ENCODE measurements around the gene ANO7. TPM values are rescaled to one million over a fixed set of nuclear protein-coding genes. Genes with fewer than 3 reads are reported as not detected.
"Not testable (repeated sequence)": the region's sequence is repeated elsewhere in the genome, so short reads cannot be mapped to it uniquely, and the experiment has no call there.

Gene ANO7
- polyA plus RNA-seq, 6 donors from 2014 or later = not detected

- H3K4me3 Mint-ChIP-seq = no peak overlapping the region
- peaks cover 0 to 3% (median 0%) of the 10 kb centered on the region in 3 donors for H3K4me1 Mint-ChIP-seq
Observed at GRCh38 chr2:241189093-241189855, 797 bp downstream of the ANO7 start.

GRCh38 chr2:241189856-241190201 is 1.4 kb downstream of the ANO7 start:
- DNase-seq (no peak), ATAC-seq (ENCODE audit: low read depth in 2 of 2) (no peak)
- H3K4me3 Mint-ChIP-seq = no peak overlapping the region
- no peaks in the 10 kb centered on the region for H3K27me3 Mint-ChIP-seq
- H3K36me3 Mint-ChIP-seq = no peaks in the 10 kb centered on the region
- peak overlapping the region in 1 of 6 donors; percentile 56 for H3K27ac Mint-ChIP-seq
- no peaks in the 10 kb centered on the region for H3K9me3 Mint-ChIP-seq
- H3K4me1 Mint-ChIP-seq = peaks cover 0 to 3% (median 0%) of the 10 kb centered on the region in 3 donors

More at GRCh38 chr2:241189093-241189855, 797 bp downstream of the ANO7 start:
- ATAC-seq (ENCODE audit: low read depth in 2 of 2) (no peak), DNase-seq (no peak)
- no peaks in the 10 kb centered on the region for H3K27me3 Mint-ChIP-seq
- peak overlapping the region in 1 of 6 donors; percentile 70 for H3K27ac Mint-ChIP-seq
- H3K36me3 Mint-ChIP-seq = no peaks in the 10 kb centered on the region
- no peaks in the 10 kb centered on the region for H3K9me3 Mint-ChIP-seq

GRCh38 chr2:241190291-241190981 is 2.0 kb downstream of the ANO7 start:
- no peaks in the 10 kb centered on the region for H3K9me3 Mint-ChIP-seq
- H3K4me3 Mint-ChIP-seq = no peak overlapping the region
- DNase-seq = no peak
- H3K36me3 Mint-ChIP-seq = no peaks in the 10 kb centered on the region
- H3K4me1 Mint-ChIP-seq = peaks cover 0 to 3% (median 0%) of the 10 kb centered on the region in 3 donors
- no peaks in the 10 kb centered on the region for H3K27me3 Mint-ChIP-seq
- ATAC-seq (ENCODE audit: low read depth in 2 of 2) = no peak
- H3K27ac Mint-ChIP-seq = no peak overlapping the region

- no peaks in the 10 kb centered on the region for H3K9me3 Mint-ChIP-seq
- H3K4me1 Mint-ChIP-seq = peaks cover 0 to 3% (median 0%) of the 10 kb centered on the region in 3 donors
- no peak overlapping the region for H3K4me3 Mint-ChIP-seq
- no peaks in the 10 kb centered on the region for H3K36me3 Mint-ChIP-seq
- ATAC-seq (ENCODE audit: low read depth in 2 of 2) (no peak), DNase-seq (no peak)
- no peak overlapping the region for H3K27ac Mint-ChIP-seq
- no peaks in the 10 kb centered on the region for H3K27me3 Mint-ChIP-seq
Observed at GRCh38 chr2:241191081-241191480, 2.6 kb downstream of the ANO7 start.

- no peaks in the 10 kb centered on the region for H3K27me3 Mint-ChIP-seq
- ATAC-seq (ENCODE audit: low read depth in 2 of 2) = no peak
- H3K4me1 Mint-ChIP-seq = no peaks in the 10 kb centered on the region
- DNase-seq = no peak
- no peaks in the 10 kb centered on the region for H3K9me3 Mint-ChIP-seq
- no peaks in the 10 kb centered on the region for H3K36me3 Mint-ChIP-seq
- H3K27ac Mint-ChIP-seq = no peak overlapping the region
- H3K4me3 Mint-ChIP-seq = no peak overlapping the region
Observed at GRCh38 chr2:241193271-241193670, 4.8 kb downstream of the ANO7 start.

- Mint-ChIP-seq H3K36me3 (no peaks in the 10 kb centered on the region), H3K9me3 (no peaks in the 10 kb centered on the region), H3K4me3 (no peak overlapping the region), H3K27me3 (no peaks in the 10 kb centered on the region), H3K27ac (no peak overlapping the region), H3K4me1 (no peaks in the 10 kb centered on the region)
- ATAC-seq (ENCODE audit: low read depth in 2 of 2) (no peak), DNase-seq (no peak)
Observed at GRCh38 chr2:241194811-241195210, 6.3 kb downstream of the ANO7 start.

- no peak for DNase-seq
- no peaks in the 10 kb centered on the region for H3K9me3 Mint-ChIP-seq
- H3K27ac Mint-ChIP-seq = no peak overlapping the region
- ATAC-seq (ENCODE audit: low read depth in 2 of 2) = no peak
- H3K27me3 Mint-ChIP-seq = no peaks in the 10 kb centered on the region
- no peaks in the 10 kb centered on the region for H3K4me1 Mint-ChIP-seq
- H3K4me3 Mint-ChIP-seq = no peak overlapping the region
- no peaks in the 10 kb centered on the region for H3K36me3 Mint-ChIP-seq
Observed at GRCh38 chr2:241195506-241196130, 7.1 kb downstream of the ANO7 start.

GRCh38 chr2:241197246-241197645 is 8.8 kb downstream of the ANO7 start:
- not testable (repeated sequence) for H3K36me3 Mint-ChIP-seq, H3K4me1 Mint-ChIP-seq

GRCh38 chr2:241197947-241198346 is 9.5 kb downstream of the ANO7 start:
- no peak for ATAC-seq (ENCODE audit: low read depth in 2 of 2)
- H3K4me1 Mint-ChIP-seq = no peaks in the 10 kb centered on the region

More at GRCh38 chr2:241197246-241197645, 8.8 kb downstream of the ANO7 start:
- not testable (repeated sequence) for H3K4me3 Mint-ChIP-seq; H3K27me3 Mint-ChIP-seq; H3K27ac Mint-ChIP-seq; ATAC-seq (ENCODE audit: low read depth in 2 of 2); DNase-seq; H3K9me3 Mint-ChIP-seq

GRCh38 chr2:241198381-241199279 is 10.2 kb downstream of the ANO7 start:
- no peaks in the 10 kb centered on the region for H3K4me1 Mint-ChIP-seq
- no peaks in the 10 kb centered on the region for H3K27me3 Mint-ChIP-seq
- H3K9me3 Mint-ChIP-seq = no peaks in the 10 kb centered on the region
- H3K27ac Mint-ChIP-seq = no peak overlapping the region
- H3K4me3 Mint-ChIP-seq = no peak overlapping the region
- no peak for DNase-seq
- no peaks in the 10 kb centered on the region for H3K36me3 Mint-ChIP-seq
- no peak for ATAC-seq (ENCODE audit: low read depth in 2 of 2)

More at GRCh38 chr2:241197947-241198346, 9.5 kb downstream of the ANO7 start:
- Mint-ChIP-seq H3K36me3 (no peaks in the 10 kb centered on the region), H3K27ac (no peak overlapping the region), H3K27me3 (no peaks in the 10 kb centered on the region), H3K9me3 (no peaks in the 10 kb centered on the region), H3K4me3 (no peak overlapping the region)
- DNase-seq = no peak

GRCh38 chr2:241199286-241199685 is 10.8 kb downstream of the ANO7 start:
- Mint-ChIP-seq H3K9me3 (no peaks in the 10 kb centered on the region), H3K4me1 (no peaks in the 10 kb centered on the region), H3K27ac (no peak overlapping the region), H3K36me3 (no peaks in the 10 kb centered on the region), H3K4me3 (no peak overlapping the region), H3K27me3 (no peaks in the 10 kb centered on the region)
- DNase-seq (no peak), ATAC-seq (ENCODE audit: low read depth in 2 of 2) (no peak)

- ATAC-seq (ENCODE audit: low read depth in 2 of 2) = no peak
- DNase-seq = no peak
- Mint-ChIP-seq H3K36me3 (no peaks in the 10 kb centered on the region), H3K4me1 (no peaks in the 10 kb centered on the region), H3K4me3 (no peak overlapping the region), H3K9me3 (no peaks in the 10 kb centered on the region), H3K27ac (no peak overlapping the region), H3K27me3 (no peaks in the 10 kb centered on the region)
Observed at GRCh38 chr2:241199897-241200821, 11.7 kb downstream of the ANO7 start.

All from naive B cell (primary cell).